GM19452 (cell line): ENCODE measurements around the gene CPEB2.
"Not testable (repeated sequence)": the region's sequence is repeated elsewhere in the genome, so short reads cannot be mapped to it uniquely, and the experiment has no call there.

ENCODE experiments used
- ATAC-seq: cut with Tn5 transposase; IDR thresholded peaks from one replicate; pipeline ENCODE4 v1.9.1; 2021; ENCODE audit not compliant: unreplicated experiment

CPEB2 gene

DNA sequence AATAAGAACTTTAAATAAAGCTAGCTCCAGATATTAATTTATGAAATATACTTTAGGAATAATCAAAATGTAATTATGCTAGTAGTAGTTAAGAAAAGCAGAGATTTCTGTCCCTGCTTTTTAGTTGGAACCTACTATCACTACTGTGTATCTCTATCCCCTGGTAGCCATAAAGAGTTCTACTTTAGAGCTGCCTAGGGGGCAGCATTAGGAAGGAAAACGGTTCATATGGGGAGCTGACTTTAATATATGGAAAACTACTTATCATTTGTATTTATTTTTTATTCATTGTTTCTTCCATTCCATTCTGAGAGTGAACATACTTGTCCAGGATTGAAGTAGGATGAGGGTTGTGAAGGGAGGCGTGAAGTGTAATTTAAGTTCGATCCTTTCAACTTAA, 40.9 kb downstream of the CPEB2 start:
- no peak for ATAC-seq

DNA sequence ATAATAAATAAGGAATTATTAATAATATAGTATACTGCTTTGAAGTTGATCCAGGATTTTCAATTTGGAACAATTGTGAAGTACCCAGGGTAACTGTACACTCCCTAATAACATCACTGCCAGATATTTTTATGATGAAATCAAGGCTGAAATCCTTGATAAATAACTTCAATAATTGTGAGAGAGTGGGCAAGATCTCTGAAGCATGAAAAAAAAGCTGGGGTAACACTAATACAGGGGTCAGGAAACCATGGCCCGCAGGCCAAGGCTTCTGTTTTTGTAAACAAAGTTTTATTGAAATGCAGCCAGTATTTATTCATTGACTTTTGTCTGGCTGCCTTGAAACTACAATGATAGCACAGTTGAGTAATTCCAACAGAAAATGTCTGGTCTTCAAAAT, 41.6 kb downstream of the CPEB2 start:
- ATAC-seq, result no peak

DNA sequence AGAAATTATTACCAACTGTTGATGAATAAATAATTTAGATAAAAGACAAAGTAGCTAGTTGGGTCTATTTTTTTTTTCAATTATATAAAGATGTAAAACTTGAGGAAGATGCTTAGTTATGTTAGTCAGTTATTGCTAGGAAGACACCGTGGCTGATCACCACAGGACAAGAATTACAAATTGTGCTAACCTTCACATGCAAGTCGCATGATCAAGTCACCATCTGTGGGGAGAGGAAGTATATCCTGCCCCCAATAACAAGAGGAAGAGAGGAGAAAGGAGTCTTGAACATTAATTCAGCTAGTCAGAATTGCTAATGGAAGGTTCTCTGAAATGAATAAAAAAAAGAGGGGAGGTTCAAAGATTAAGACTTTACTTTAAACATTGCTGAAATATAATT, 52.3 kb downstream of the CPEB2 start:
- no peak for ATAC-seq

DNA sequence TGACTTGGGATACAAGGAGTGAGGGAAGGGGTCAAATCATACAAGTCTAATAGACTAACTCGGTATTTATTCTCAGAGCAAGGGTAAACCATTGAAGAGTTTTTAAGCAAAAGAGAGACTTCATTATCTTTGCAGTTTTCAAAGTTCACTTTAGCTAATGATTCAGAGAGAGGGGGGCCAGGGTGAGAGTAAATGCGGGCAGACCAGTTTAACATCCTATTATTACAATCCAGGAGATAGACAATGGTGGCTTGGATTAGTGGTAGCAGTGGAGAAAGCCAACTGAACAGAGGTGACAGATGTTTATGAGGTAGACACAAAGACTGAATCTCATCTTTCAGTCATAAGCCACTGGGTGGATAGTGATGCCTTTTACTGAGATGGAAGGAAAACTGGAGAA, 57.9 kb downstream of the CPEB2 start:
- ATAC-seq, result no peak

DNA sequence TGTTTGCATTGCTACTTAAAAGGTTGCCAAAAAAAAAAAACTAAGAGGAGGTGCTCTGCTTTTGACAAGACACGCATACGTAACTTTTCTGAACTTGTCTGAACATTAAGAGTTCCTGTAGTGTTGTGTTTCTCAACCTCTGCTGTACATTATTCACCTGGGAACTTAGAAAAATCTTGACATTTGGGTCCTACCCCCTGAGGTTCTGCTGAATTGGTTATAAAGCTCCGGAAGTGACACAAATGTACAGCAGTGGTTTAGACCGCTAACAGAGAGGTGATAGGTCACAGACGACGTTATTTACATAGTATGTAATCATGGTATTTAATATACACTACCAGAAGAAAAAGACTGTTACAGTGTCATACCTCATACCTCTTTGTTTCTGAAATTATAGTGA, 61.1 kb downstream of the CPEB2 start:
- no peak for ATAC-seq

DNA sequence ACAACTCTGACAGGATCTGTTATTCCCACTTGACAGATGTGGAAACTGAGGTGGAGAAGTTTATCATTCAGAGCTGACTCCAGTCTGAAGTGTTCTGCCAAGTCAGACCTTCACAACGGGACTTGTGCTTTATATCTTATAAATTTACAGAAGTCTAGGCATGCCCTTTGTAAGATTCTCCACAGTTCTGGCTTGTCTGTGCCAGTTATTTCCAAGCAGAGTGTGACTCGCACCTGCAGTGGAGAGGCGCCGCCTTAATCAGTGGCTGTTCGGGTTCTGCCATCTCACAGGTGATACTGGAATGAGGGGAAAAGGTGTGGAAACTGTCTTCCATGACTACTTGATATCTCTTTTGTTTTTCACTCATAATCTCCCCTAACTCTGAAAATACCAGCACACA, 63.2 kb downstream of the CPEB2 start:
- ATAC-seq, result no peak

DNA sequence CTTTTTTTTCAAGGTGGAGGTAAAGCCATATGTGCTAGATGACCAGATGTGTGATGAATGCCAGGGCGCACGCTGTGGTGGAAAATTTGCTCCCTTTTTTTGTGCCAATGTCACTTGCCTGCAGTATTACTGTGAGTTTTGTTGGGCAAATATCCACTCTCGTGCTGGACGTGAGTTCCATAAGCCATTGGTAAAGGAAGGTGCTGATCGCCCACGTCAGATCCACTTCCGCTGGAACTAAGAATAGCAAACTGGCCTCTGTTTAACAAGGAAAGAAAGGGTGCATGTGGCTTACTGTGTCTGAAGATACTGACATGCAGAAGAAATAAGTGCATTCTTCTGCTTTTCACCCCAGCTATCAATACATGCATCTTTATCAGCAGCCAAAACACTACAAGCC, 63.9 kb downstream of the CPEB2 start:
- no peak for ATAC-seq

DNA sequence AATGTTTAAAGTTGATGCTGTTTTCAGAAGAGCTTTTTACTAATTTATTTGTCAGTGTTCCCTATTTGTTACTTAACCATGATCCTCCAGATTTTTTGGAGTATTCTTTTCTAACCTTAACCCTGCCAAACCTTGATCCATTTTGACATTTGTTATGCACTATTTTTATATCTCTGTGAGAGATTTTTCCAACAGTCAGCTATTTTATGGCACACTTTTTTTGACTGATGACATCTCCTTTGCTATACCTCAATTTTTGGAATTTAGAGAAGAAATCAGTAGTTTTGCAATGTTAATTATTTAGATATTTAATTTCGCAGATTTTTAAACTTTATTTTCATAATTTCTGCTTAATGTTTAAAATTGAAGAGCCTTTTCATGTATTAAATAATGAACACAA, 66.0 kb downstream of the CPEB2 start:
- no peak for ATAC-seq

DNA sequence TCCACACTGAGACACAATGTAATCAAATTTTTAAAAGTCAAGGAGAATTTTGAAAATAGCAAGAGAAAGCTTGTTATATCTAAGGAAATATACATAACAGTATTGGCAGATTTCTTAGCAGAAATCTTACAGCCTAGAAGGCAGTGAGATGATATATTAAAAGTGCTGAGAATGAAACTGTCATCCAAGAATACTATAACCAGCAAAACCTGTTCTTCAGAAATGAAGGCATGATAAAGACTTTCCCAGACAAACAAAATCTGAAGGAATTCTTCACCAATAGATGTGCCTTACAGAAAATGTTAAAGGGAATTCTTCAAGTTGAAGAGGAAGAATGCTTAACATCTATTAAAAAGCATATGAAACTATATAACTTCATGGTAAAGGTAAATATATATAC, 73.6 kb downstream of the CPEB2 start:
- no peak for ATAC-seq

DNA sequence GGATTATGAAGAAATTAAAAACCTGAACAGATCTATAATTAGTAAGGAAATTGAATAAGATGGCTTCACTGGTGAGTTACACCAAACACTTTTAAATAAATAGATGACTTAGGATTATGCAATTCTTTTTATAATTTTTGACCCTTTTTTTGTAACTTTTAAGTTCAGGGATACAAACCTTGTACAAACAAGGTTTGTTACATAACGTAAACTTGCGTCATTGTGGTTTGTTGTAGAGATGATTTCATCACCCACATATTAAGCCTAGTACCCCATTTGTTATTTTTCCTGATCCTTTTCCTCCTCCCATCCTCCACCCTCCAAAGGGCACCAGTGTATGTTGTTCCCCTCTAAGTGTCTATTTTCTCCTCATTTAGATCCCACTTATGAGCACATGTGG, 75.7 kb downstream of the CPEB2 start:
- no peak for ATAC-seq

DNA sequence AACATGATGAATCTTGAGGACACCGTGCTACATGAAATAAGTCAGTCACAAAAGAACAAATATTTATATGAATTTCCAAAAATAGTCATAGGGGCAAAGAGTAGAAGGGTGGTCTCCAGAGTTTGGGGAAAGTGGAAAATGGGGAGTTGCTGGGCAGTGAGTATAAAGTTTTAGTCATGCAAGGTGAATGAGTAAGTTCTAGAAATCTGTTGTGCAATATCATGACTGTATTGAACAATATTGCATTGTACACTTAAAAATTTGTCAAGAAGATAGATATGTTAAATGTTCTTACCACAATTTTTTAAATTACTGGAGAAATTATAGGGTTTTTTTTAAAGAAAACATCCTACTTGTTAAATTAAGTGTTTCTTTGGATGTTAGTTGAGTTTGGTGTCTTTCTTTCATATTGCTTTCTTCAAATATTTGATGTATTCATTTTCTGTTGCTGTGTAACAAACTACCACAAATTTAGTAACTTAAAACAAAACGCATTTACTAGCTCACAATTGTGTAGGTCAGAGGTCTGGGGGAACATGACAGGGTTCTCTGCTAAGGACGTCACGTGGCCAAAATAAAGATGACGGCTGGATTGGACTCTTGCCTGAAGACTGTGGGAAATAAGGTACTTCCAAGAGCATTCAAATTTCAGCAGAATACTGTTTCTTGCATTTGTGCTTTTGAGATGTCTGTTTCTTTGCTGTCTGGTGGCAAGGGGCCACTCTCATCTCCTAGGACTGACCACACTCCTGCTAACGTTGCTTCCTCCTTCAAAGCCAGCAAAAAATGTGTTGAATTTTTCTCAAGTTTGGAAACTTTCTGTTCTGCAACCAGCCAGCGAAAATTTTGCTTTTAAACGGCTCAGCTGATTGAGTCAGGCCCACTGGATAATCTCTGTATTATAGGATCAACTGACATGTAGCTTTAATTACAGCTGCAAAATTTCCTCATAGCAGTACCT, 76.7 kb downstream of the CPEB2 start:
- ATAC-seq, result no peak

DNA sequence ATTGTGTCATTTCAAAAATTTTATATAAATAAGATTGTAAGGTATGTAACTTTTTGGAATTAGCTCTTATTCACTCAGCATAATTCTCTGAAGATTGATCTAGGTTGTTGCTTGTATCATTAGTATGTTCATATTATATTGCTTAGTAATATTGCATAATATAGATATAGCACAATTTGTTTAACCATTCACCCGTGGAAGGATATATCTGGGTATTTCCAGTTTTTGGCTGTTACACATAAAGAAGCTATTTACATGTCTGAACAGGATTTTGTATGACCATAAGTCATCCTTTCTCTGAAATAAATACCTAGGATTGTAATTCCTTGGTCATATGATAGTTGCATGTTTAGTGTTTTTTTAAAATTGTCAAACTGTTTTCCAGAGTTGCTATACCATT, 82.5 kb downstream of the CPEB2 start:
- no peak for ATAC-seq

DNA sequence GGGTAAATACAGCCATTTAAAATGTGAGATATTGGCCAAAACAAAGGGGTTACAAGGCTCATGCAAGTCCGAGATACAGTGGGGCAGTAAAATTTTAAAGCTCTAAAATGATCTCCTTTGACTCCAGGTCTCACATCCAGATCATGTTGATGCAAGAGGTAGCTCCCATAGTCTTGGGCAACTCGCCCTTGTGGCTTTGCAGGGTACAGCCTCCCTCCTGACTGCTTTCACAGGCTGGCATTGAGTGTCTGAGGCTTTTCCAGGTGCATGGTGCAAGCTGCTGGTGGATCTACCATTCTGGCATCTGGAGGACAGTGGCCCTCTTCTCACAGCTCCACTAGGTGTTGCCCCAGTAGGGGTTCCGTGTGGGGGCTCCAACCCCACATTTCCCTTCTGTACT, 83.5 kb downstream of the CPEB2 start:
- not testable (repeated sequence) for ATAC-seq

DNA sequence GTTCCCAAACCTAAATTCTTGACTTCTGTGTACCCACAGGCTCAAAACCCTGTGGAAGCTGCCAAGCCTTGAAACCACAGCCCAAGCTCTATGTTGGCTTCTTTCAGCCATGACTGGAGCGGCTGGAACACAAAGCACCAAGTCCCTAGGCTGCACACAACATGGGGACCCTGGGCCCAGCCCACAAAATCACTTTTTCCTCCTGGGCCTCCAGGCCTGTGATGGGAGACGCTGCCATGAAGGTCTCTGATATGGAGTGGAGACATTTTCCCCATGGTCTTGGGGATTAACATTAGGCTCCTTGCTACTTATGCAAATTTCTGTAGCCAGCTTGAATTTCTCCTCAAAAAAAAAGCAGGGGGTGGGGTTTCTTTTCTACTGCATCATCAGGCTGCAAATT, 84.0 kb downstream of the CPEB2 start:
- not testable (repeated sequence) for ATAC-seq

DNA sequence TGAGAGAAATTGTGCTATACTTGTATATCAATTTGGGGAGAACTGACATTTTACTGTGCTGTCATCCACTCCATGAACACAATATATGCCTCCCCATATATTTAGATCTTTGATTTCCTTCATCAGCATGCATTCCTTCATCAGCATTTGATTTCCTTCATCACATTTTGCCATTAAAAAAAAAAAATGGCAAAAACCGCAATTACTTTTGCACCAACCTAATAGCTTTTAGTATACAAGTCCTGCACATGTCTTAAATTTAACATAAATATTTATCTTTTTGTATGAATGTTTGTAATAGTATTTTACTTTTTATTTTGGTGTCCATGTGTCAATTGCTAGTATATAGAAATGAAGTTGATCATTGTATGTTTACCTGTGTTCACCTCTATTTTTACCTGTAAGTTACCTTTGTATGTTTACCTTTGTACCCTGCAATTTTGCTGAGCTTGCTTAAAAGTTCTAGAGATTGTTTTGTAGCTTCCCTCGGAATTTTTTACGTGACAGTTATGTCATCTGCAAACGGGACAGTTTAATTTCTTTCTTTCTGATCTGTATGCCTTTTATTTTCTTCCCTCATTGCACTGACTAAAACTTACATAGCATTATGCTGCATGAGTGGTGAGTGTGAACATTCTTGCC, 86.2 kb downstream of the CPEB2 start:
- no peak for ATAC-seq

DNA sequence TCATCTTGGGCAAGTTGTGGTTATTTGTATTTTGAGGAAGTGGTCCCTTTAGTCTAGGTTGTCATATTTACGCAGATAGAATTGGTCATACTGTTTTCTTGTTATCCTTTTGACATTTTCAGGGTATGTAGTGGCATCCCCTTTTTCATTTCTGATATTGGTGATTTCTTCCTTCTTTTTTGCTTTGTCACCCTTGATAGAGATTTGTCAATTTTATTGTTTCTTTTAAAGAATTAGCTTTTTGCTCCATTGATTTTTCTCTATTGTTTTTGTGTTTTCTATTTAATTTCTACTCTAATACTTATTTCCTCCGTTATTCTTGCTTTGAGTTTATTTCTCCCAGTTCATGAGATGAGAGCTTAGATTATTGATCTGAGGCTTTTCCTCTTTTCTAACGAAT, 87.7 kb downstream of the CPEB2 start:
- ATAC-seq, result no peak

DNA sequence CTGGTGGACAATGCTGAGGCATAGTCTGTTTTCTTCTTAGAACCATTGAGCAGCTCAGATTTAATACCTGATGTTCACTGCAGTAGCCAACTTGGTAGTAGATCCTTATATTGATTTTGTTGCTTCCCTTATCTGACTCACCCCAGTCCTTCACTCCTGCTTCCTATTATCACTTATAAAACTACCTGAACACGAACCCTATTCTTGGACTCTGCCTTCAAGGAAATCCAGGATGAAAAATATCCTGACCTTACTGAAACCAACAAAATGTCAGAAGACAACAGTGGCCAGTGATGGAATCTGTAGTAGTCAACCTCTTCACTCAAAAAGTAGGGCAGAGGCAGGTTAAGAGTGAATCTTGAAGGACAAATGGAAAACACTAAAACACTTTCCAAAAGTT, 98.1 kb downstream of the CPEB2 start:
- ATAC-seq, result no peak

DNA sequence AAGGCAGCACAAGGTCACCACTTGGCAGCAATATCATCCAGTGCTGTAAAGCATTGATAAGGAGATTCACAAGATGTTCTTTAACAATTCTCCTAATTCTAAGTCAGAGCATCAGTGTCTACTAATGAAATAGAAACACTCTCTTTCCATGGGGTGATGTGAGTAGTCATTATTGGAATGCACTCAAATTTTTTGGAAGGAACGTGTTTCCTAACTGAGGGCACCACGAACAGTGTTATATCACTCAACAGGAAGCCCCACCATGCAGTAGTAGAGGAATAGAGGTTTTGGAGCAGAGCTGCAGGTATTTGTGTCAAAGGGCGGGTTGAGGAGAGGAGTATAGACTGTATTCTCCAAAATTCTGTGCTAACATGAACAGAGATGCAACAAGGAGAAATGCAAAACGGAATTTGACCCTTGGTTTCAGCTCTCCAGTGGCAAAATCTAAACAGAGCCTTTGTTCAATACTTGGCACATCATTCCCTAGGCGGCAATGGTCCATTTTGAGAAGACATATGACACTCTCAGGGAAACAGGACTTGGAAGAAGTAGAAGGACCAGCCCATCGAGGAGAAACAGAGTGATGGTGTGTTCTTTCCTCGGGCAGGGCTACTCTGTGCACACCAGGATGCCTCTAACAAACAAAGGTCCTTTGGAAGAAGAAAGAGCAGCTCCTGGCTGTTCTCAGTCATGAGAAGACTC, 98.9 kb downstream of the CPEB2 start:
- no peak for ATAC-seq

DNA sequence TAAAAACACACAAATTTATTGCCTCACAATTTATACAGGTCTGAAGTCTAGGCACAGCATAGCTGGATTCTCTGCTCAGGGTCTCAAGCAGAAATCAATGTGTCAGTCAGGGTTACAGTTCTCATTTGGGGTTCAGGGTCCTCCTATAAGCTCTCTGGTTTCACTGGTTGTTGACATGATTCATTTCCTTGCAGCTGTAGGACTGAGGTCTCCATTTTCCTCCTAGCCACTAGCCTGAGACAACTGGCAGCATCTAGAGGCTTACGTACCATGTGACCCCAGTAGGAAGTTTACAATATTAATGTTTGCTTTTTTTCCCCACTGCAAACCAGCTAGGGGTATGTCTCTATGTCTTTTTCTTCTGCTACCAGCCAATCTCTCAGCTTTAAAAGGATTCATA, 102.5 kb downstream of the CPEB2 start:
- no peak for ATAC-seq

DNA sequence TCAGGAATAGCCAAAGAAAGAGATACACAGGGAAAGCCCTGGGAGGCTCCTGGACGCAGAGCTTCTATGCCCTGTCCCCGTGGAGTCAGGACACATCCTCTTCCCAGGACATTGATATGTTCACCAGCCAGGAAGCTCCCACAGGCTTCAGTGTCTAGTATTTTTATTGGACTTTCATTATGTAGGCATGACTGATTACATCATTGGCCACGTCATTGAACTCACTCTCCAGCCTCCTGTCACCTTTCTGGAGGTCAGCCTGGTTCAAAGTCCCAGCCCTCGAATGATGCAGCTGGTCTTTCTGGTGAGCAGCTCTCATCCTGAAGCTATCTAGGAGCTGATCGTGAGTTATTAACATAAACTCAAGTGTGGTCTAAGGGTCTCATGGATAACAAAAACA, 104.1 kb downstream of the CPEB2 start:
- ATAC-seq, result no peak

DNA sequence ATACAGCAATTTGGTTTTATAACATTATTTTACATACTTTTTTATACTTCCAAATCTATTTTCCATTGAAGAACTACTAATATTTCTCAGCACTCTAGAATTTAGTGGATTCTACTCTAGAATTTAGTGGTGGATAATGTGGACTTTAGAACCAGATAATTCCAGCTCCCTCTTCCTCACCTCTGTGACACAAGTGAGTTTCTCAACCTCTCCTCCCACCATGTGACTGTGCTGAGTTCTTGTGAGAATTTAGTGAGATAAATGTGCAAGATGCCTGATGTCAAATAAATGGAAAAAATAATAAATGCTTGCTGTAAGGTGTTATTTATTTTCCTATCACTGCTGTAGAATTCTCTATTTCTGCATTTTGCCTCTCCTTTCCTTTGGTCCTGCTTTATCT, 107.3 kb downstream of the CPEB2 start:
- ATAC-seq, result no peak

DNA sequence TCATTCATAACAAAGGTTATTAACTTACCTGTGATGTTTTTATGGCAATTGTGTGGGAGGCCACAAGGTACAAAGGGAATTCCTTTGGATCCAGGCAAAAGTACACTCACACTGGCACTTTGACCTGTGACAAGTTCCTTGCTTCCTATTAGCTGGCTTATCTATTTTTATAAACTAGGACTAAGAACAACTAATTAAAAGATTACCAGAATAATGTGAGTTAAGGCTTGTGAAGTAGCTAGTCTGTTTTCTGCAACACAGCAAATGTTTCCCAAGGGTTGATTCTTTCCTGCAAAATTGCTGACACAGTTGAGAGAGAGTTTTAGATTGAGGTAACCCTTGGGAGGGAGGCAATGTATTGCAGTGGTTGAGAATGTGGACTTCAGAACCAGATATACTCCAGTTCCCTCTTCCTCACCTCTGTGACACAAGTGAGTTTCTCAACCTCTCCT, 107.9 kb downstream of the CPEB2 start:
- no peak for ATAC-seq
